Peyer's patch (tissue), 4 donors: ENCODE data around the gene STRN3.

Experiments
- CTCF ChIP-seq, 6 experiments: fragments of 450-650 bp in 4 of 6; fragments of 200-600 bp in 2 of 6; sonication (generic) in 1 of 6; IDR thresholded peaks; one replicate each; pipeline ENCODE4 v1.5.1; 2017 to 2019; ENCODE audit warnings: antibody characterized with exemption in 6 of 6, mild to moderate bottlenecking in 3 of 6, moderate library complexity in 1 of 6
- POLR2A ChIP-seq, 2 donors: fragments of 450-650 bp; IDR thresholded peaks; one replicate each; pipeline ENCODE4 v1.5.1; 2017; ENCODE audit warnings: antibody characterized with exemption in 2 of 2, mild to moderate bottlenecking in 2 of 2, moderate library complexity in 2 of 2

DNA sequence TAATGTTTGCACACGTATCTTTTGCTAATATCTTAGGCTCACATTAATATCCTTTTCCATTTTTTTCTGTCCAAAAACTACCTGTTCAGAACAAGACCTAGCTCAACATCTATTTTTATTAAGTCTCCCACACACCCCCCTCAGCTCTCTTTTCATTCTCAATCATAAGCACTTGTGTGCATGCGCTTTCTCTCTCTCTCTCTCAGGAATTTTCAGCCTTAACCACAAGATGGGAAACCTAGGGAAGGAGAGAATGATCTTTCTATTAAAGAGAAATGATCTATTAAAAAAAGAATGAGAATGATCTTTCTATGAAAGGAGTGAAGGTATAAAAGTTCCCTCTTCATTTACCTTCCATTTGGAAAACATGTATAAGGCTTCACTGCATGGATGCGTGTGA lies 40.4 kb downstream of the STRN3 start:
- no peak for TF ChIP-seq CTCF (IDR thresholded peaks at IDR 0.05)
- no peak for TF ChIP-seq POLR2A (IDR thresholded peaks at IDR 0.05)
